Activated T-helper 1 cell treated with anti-CD3 and anti-CD28 coated beads, Interleukin-12 subunit alpha, Interleukin-12 subunit beta, Interleukin-2, Interleukin-4 antibody, amounts not matched to agents 30 ng/mL and 10 ng/mL and 1 ng/mL, durations not matched to agents 14 hours and 24 hours and 36 hours (primary cell): ENCODE data around the gene TGIF1. TPM values are rescaled to one million over a fixed set of nuclear protein-coding genes. Genes with fewer than 3 reads are reported as not detected.

Experiments
- DNase-seq: peaks from one replicate; pipeline ENCODE4 v3.0.0; 2021; ENCODE audit warnings: low spot score
- H3K27ac Mint-ChIP-seq: one replicate; pipeline ENCODE4 v1.8.0; 2021; ENCODE audit warnings: mild to moderate bottlenecking, mixed read lengths
- H3K27me3 Mint-ChIP-seq: one replicate; pipeline ENCODE4 v1.8.0; 2022; ENCODE audit warnings: mild to moderate bottlenecking, moderate library complexity, mixed read lengths; ENCODE audit not compliant: insufficient read depth
- H3K36me3 Mint-ChIP-seq: one replicate; pipeline ENCODE4 v1.8.0; 2021; ENCODE audit warnings: low read depth, mixed read lengths
- H3K4me1 Mint-ChIP-seq: one replicate; pipeline ENCODE4 v1.8.0; 2021; ENCODE audit warnings: low read depth, mixed read lengths
- H3K4me3 Mint-ChIP-seq: one replicate; pipeline ENCODE4 v1.8.0; 2021; ENCODE audit warnings: mild to moderate bottlenecking, moderate library complexity, mixed read lengths
- H3K9me3 Mint-ChIP-seq: one replicate; pipeline ENCODE4 v1.8.0; 2021; ENCODE audit warnings: mixed read lengths
- intact Hi-C: fragments of 100-400 bp; cut with micrococcal nuclease; formaldehyde crosslinking; loops from one replicate; pipeline ENCODE4 v1.15.1; 2024
- total RNA-seq: library from RNA; stranded (reverse); gene quantifications from 2 replicates; pipeline ENCODE4 v1.2.3, GENCODE V29; 2022

Gene TGIF1
- total RNA-seq, 1 donor from 2014 or later = 52.1 TPM

DNA sequence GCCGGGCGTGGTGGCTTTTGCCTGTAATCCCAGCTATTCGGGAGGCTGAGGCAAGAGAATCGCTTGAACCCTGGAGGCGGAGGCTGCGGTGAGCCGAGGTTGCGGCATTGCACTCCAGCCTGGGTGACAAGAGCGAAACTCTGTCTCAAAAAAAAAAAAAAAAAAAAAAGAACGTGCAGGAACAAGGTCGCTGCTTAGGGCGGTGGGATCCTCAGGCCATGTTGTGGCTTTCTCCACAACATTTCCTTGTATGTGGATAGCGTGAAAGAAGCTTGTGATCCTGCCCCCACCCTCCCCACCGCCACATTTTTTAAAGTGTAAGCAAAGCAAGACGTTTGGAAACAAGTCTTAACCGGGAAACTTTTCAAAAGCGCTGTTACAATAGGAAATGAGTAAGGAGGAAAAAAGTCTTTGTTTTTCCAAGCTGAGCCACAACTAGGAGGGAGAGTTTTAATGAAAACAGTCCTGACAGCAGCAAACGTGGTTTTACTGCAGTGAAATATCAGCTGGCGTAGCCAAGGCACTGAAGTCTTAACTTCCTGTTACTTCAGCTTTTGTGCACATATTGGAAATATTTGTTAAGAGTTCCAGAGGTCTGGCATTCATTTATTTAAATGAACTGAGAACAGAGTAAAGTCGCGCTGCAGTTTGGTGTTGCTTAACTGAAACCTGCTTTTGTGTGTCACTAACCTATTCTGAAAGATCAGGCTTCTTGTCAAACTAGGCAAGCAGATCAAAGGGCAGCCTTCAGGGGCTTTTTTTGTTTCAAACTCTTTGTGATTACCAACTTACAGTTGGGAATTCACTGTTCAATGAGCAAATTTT, 3.8 kb downstream of the TGIF1 start:
- Mint-ChIP-seq H3K36me3 (peaks cover 37% of the 10 kb centered on the region), H3K4me1 (peaks cover 68% of the 10 kb centered on the region), H3K4me3 (peak overlapping the region; percentile 90), H3K9me3 (no peaks in the 10 kb centered on the region), H3K27ac (peak overlapping the region; percentile 99), H3K27me3 (peaks cover 2% of the 10 kb centered on the region)
- intact Hi-C loops = loop anchor here (1.0 to 10.0 kb wide), 10 partner anchors 133 to 879 kb away; partner anchors contain the start of genes METTL4, NDC80 and SMCHD1
- no peak for DNase-seq

DNA sequence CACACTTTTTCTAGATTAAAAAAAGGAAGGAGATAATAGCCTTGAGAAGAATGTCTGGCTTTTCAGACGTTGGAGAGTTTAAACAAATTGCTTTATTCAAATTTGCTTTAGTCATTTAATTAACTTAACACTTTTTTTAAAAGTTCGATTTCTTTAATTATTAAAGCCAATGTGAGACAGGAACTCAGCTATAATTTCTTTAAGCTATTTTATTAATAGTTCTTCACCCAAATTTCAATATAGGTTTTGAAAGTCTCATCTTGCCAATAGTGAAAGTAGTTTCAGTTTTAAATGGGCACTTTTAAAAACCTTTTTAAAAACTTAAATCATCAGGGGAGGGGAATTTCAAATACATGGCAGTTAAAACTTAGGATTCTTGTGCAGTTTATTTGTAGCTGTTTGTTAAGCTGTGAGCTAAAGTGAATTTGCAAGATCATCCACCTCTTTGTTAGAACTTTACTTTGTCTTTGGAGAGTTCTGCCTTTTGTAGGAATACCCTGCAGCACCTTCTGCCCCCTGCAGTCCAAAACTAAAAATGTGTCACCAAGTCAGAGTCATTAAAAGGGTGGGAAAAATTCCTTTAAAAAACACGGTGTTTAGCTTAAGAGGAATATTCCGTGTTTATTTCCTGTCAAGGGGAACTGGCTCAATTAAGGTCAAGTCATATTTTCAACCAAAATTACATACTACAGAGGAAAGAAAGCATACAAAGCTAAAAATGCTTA, 4.6 kb downstream of the TGIF1 start:
- no peaks in the 10 kb centered on the region for H3K9me3 Mint-ChIP-seq
- DNase-seq = no peak
- H3K4me3 Mint-ChIP-seq = peak overlapping the region; percentile 90
- H3K27ac Mint-ChIP-seq = peak overlapping the region; percentile 99
- intact Hi-C loops = loop anchor here (1.0 to 10.0 kb wide), 10 partner anchors 132 to 880 kb away; partner anchors contain the start of genes METTL4, NDC80 and SMCHD1
- peaks cover 45% of the 10 kb centered on the region for H3K36me3 Mint-ChIP-seq
- peaks cover 71% of the 10 kb centered on the region for H3K4me1 Mint-ChIP-seq
- peaks cover 2% of the 10 kb centered on the region for H3K27me3 Mint-ChIP-seq

DNA sequence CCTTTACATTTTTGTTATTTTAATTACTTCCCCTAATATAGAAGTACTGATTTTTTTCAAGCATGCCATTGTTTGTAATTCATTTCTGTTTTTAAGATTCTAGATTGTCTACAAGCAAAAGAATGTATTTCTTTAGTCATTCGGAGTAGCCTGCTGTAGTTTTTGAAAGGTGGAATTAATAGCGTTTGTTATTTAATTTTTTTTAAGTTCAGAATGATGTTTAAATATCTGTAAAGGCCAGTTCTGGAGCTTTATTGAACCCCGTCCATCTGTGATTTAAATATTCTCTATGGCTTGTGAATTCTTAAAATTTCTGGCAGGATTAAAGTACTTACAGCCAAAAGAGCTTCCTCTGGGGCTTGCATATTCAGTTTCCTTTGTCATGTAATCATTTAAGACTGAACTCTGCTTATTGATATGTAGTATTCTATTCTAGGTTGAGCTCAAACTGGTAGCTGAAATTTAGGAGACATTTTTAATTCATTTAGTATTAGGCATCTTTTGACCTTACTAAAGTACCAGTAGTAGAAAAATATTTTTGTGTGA, 5.2 kb downstream of the TGIF1 start:
- Mint-ChIP-seq H3K4me1 (peaks cover 74% of the 10 kb centered on the region), H3K9me3 (no peaks in the 10 kb centered on the region), H3K4me3 (peak overlapping the region; percentile 90), H3K36me3 (peaks cover 49% of the 10 kb centered on the region), H3K27me3 (peaks cover 2% of the 10 kb centered on the region), H3K27ac (no peak overlapping the region)
- no peak for DNase-seq
- intact Hi-C loops = loop anchor here (10.0 kb wide), 2 partner anchors 460 to 880 kb away; partner anchors contain the start of genes METTL4 and NDC80

DNA sequence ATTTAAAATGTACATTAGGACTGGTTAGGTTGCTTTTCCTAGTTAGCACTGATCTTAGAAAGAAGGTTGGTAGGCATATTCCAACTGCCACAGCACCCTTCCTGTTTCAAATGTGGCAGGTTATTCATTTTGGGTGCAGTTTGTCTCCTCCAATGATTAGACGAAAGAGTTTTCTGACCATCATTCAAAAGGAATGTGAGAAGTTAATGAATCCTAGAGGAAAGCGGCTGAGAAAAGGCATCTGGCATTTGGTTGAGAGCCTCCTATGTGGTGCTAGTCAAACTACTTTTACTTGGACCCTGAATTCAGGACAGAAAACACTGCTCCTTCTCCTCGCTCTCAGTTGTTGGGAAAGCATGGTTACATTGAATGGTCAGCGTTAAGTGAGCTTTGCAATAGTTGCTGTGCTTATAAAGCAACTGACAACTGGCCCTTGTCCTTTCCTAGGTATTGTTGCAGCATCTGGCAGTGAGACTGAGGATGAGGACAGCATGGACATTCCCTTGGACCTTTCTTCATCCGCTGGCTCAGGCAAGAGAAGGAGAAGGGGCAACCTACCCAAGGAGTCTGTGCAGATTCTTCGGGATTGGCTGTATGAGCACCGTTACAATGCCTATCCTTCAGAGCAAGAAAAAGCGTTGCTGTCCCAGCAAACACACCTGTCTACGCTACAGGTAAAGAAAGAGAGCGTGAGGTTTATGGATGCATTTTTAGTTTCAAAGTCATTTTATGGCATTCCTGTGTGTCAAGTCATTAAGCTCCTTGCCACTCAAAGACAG, 6.1 kb downstream of the TGIF1 start:
- H3K27ac Mint-ChIP-seq = peak overlapping the region; percentile 52
- peaks cover 52% of the 10 kb centered on the region for H3K36me3 Mint-ChIP-seq
- H3K27me3 Mint-ChIP-seq = peaks cover 2% of the 10 kb centered on the region
- no peak overlapping the region for H3K4me3 Mint-ChIP-seq
- H3K9me3 Mint-ChIP-seq = peaks cover 6% of the 10 kb centered on the region
- H3K4me1 Mint-ChIP-seq = peaks cover 78% of the 10 kb centered on the region
- intact Hi-C loops = loop anchor here (10.0 kb wide), 2 partner anchors 461 to 881 kb away; partner anchors contain the start of genes METTL4 and NDC80
- DNase-seq = no peak

DNA sequence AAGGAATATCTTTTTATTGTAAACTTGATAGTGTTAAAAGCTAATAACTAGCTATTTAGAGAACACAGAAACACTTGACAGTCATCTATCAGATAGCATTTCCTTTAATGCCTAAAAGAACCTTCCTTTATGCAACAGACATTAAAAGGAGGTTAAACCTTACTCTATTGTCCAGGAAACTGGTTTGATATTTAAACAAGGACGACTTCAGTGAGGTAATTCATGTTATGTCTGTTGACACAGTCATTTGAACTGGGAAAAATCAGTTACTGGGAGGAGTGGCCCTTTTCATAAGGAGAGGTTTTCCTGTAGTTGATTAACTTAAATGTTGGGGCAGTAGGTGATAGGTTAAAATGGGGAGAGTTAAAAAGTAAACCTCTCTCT, 6.7 kb downstream of the TGIF1 start:
- peaks cover 78% of the 10 kb centered on the region for H3K4me1 Mint-ChIP-seq
- H3K9me3 Mint-ChIP-seq = peaks cover 11% of the 10 kb centered on the region
- intact Hi-C loops = loop anchor here (10.0 kb wide), 2 partner anchors 462 to 882 kb away; partner anchors contain the start of genes METTL4 and NDC80
- no peaks in the 10 kb centered on the region for H3K27me3 Mint-ChIP-seq
- no peak for DNase-seq
- H3K27ac Mint-ChIP-seq = no peak overlapping the region
- H3K36me3 Mint-ChIP-seq = peaks cover 58% of the 10 kb centered on the region
- H3K4me3 Mint-ChIP-seq = no peak overlapping the region

DNA sequence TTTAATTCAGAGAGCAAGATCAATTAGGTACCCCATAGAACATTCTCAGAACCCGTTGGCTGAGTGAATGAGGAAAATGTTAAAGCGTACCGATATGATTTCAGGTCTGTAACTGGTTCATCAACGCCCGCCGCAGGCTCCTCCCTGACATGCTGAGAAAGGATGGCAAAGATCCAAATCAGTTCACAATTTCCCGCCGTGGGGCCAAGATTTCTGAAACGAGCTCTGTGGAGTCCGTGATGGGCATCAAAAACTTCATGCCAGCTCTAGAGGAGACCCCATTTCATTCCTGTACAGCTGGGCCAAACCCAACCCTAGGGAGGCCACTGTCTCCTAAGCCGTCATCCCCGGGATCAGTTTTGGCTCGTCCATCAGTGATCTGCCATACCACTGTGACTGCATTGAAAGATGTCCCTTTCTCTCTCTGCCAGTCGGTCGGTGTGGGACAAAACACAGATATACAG, 7.3 kb downstream of the TGIF1 start:
- DNase-seq = no peak
- peak overlapping the region; percentile 7 for H3K27ac Mint-ChIP-seq
- intact Hi-C loops = loop anchor here (10.0 kb wide), 2 partner anchors 462 to 882 kb away; partner anchors contain the start of genes METTL4 and NDC80
- peaks cover 78% of the 10 kb centered on the region for H3K4me1 Mint-ChIP-seq
- no peak overlapping the region for H3K4me3 Mint-ChIP-seq
- peaks cover 15% of the 10 kb centered on the region for H3K9me3 Mint-ChIP-seq
- peaks cover 63% of the 10 kb centered on the region for H3K36me3 Mint-ChIP-seq
- no peaks in the 10 kb centered on the region for H3K27me3 Mint-ChIP-seq

DNA sequence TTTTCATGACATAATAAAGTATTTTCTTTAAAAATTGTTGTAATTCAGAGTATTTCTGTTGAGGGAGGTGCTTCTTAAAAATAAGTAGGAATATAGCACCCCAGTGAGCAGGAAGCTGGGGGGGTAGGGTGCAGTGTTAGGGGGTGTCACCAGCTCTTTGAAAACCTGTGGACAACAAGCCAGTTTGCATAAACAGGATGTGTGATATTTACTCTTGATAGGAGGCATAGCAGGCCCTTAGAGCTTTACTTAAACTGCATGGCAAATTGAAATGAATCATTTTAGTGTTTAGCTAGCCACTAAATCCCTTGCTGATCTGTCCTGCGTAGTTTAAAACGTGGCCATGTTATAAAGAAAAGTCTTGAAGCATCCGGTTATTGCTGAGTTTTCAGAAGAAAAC, 8.4 kb downstream of the TGIF1 start:
- Mint-ChIP-seq H3K27ac (peak overlapping the region; percentile 62), H3K4me1 (peaks cover 67% of the 10 kb centered on the region), H3K36me3 (peaks cover 57% of the 10 kb centered on the region), H3K27me3 (no peaks in the 10 kb centered on the region), H3K9me3 (peaks cover 15% of the 10 kb centered on the region), H3K4me3 (peak overlapping the region; percentile 66)
- no peak for DNase-seq
- intact Hi-C loops = loop anchor here (2.0 to 10.0 kb wide), 3 partner anchors 14 to 884 kb away; partner anchors contain the start of genes METTL4 and NDC80

DNA sequence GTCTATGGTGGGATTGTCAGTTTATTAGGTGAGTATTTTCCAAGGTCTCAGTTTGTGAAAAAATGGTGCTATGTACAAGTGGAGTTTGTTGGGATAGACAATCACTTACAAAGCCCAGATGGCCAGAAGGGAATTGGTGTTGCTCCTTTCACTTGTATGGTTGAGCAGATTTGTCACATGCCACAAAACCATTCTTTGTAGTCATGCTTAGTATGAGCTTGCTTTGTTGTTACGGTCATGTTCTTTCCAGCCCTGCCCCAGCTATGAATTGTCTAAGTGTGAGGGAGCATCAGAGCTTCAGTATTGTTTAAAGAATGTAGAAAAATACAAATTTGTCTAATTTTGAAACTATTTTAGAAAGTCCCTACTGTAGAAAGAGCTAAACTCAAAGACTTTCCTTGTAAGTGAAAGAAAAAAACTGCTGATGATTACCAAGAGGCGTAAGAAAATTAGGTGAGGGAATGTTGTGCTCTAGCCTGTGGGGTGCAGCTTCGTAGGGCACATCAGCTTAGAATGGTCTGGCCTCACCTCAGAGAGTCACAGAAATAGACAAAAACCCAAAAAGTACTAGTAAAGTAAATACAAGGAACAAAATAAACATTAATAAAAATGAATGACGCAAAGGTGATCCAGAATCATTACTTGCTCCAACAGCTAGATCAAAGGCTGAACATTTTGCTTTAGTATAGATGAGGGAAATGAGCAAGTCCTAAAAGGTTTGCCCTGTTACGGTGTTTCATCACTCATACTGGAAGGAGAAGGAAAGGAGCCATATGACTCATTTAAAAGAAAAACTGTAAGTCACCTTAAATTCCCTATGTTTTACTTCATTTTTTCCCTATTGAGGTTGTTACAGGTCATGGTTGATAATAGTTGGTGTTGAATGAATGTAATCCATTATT, 9.2 kb downstream of the TGIF1 start:
- peaks cover 15% of the 10 kb centered on the region for H3K9me3 Mint-ChIP-seq
- H3K36me3 Mint-ChIP-seq = peaks cover 57% of the 10 kb centered on the region
- DNase-seq = no peak
- H3K27me3 Mint-ChIP-seq = no peaks in the 10 kb centered on the region
- intact Hi-C loops = loop anchor here (1.0 to 10.0 kb wide), 5 partner anchors 12 to 884 kb away; partner anchors contain the start of genes METTL4 and NDC80
- H3K4me1 Mint-ChIP-seq = peaks cover 59% of the 10 kb centered on the region
- peak overlapping the region; percentile 62 for H3K27ac Mint-ChIP-seq
- peak overlapping the region; percentile 66 for H3K4me3 Mint-ChIP-seq

DNA sequence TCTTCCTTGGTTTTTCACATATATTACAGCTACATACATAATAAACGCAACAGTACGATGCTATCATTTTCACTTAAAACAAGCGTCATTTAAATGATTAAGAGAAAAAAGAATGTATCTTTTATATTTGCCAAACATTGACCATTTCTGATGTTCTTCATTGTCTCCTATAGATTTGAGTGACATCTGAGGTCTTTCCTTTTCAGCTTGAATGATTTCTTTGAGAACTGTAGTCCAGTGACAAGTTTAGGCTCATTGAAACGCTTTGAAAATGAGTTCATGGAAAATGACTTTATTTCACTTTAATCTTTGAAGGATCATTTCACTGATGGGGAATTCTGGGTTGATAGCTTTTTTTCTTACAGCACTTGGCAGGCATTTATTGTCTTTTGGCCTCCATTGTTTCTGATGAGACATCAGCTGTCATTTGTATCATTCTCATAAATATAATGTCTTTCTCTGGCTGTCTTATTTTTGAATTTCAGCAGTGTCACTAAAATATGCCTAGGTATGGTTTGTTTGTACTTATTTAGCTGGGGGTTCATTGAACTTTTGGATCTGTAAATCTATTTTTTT, 10.9 kb downstream of the TGIF1 start:
- H3K27ac Mint-ChIP-seq = no peak overlapping the region
- no peaks in the 10 kb centered on the region for H3K27me3 Mint-ChIP-seq
- peaks cover 42% of the 10 kb centered on the region for H3K4me1 Mint-ChIP-seq

DNA sequence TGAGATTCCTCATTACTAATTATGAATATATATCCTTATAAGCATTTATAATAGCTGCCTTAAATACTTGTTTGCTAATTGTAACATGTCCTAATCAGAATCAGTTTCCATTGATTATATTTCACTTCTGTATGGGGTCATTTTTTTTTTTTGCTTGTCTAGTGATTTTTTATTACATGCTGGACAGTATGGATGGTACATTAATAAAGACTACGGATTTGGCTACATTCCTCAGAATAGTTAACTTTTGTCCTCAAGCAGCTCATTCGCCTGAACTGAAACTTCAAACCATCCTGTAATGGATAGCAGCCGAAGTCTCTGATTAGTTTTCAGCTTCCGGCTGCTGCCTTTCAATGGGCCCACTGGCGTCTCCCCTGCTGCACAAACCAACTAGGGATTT, 11.7 kb downstream of the TGIF1 start:
- Mint-ChIP-seq H3K27ac (no peak overlapping the region), H3K4me3 (no peak overlapping the region), H3K4me1 (peaks cover 42% of the 10 kb centered on the region), H3K36me3 (peaks cover 50% of the 10 kb centered on the region), H3K9me3 (peaks cover 15% of the 10 kb centered on the region), H3K27me3 (no peaks in the 10 kb centered on the region)
- DNase-seq = no peak
- intact Hi-C loops = no loop called here

More for the DNA sequence above, 10.9 kb downstream of the TGIF1 start:
- Mint-ChIP-seq H3K9me3 (peaks cover 15% of the 10 kb centered on the region), H3K36me3 (peaks cover 55% of the 10 kb centered on the region), H3K4me3 (no peak overlapping the region)
- intact Hi-C loops = no loop called here
- DNase-seq = no peak

DNA sequence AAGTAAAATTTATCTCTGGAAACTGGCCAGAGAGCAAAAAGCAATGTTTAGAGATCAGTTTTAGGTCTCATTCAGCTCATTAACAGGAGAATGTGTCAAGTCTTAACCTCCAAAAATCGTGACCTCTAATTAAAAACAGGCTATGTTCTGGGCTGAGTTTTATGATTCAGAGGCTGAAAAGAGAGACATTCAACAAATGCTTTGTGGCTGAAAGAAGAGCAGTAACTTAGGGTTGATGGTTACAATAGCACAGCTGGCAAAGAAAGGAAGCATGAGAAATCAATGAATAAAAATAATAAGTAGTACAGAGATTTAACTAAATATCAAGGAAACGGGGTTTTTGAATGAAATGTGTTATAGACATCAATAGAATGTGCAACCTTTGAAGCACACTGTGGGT, 13.1 kb downstream of the TGIF1 start:
- H3K27ac Mint-ChIP-seq = no peak overlapping the region
- no peak overlapping the region for H3K4me3 Mint-ChIP-seq
- peaks cover 38% of the 10 kb centered on the region for H3K36me3 Mint-ChIP-seq
- DNase-seq = no peak
- no peaks in the 10 kb centered on the region for H3K27me3 Mint-ChIP-seq
- H3K9me3 Mint-ChIP-seq = peaks cover 15% of the 10 kb centered on the region
- intact Hi-C loops = no loop called here
- H3K4me1 Mint-ChIP-seq = peaks cover 36% of the 10 kb centered on the region
